Naive B cell (primary cell): ENCODE results near the gene PRKG1. TPM values are rescaled to one million over a fixed set of nuclear protein-coding genes. Genes with fewer than 3 reads are reported as not detected.
A peak's percentile ranks its signal among the peaks of the same experiment; 100 is the strongest.

Experiments used
- ATAC-seq, 2 donors: fragments of 150-1000 bp; cut with Tn5 transposase; 2 replicates each; pipeline ENCODE4 v1.10.0; 2021; ENCODE audit warnings: low read depth in 2 of 2, mild to moderate bottlenecking in 2 of 2, moderate library complexity in 2 of 2
- DNase-seq: peaks from one replicate; pipeline ENCODE4 v3.0.0; 2022
- H3K27ac Mint-ChIP-seq, 6 donors: one replicate each; pipeline ENCODE4 v1.8.0; 2020 to 2022; ENCODE audit warnings: mild to moderate bottlenecking in 6 of 6, mixed read lengths in 6 of 6, moderate library complexity in 5 of 6, inconsistent platforms in 2 of 6
- H3K27me3 Mint-ChIP-seq, 3 donors: one replicate each; pipeline ENCODE4 v1.8.0; 2021 to 2022; ENCODE audit warnings: mixed read lengths in 3 of 3, mild to moderate bottlenecking in 1 of 3
- H3K36me3 Mint-ChIP-seq, 2 donors: one replicate each; pipeline ENCODE4 v1.8.0; 2020 to 2022; ENCODE audit warnings: mixed read lengths in 2 of 2, inconsistent platforms in 1 of 2, mild to moderate bottlenecking in 1 of 2
- H3K4me1 Mint-ChIP-seq, 3 donors: one replicate each; pipeline ENCODE4 v1.8.0; 2020 to 2022; ENCODE audit warnings: mixed read lengths in 3 of 3, inconsistent platforms in 1 of 3, mild to moderate bottlenecking in 1 of 3, moderate library complexity in 1 of 3
- H3K4me3 Mint-ChIP-seq, 8 donors: one replicate each; pipeline ENCODE4 v1.8.0; 2020 to 2022; ENCODE audit warnings: mild to moderate bottlenecking in 8 of 8, mixed read lengths in 8 of 8, moderate library complexity in 8 of 8, inconsistent platforms in 2 of 8
- H3K9me3 Mint-ChIP-seq, 7 donors: one replicate each; pipeline ENCODE4 v1.8.0; 2020 to 2022; ENCODE audit warnings: mixed read lengths in 7 of 7, mild to moderate bottlenecking in 5 of 7, inconsistent platforms in 2 of 7, moderate library complexity in 1 of 7
- polyA plus RNA-seq, 6 donors: library from polyadenylated mRNA; unstranded; fragments of 300-500 nt; fragmentation: Illumina TruSeq; gene quantifications; one replicate each; pipeline ENCODE4 v1.2.3, GENCODE V29; 2021; ENCODE audit warnings: low read depth in 6 of 6

PRKG1 gene
- polyA plus RNA-seq, 6 donors from 2014 or later: 0.21 TPM; not detected in 5

GRCh38 chr10:51063659-51064535, 10.4 kb upstream of the PRKG1 start:
- ATAC-seq: no peak
- Mint-ChIP-seq H3K9me3 (no peaks in the 10 kb centered on the region), H3K4me3 (no peak overlapping the region), H3K27me3 (peaks cover 6 to 10% (median 7%) of the 10 kb centered on the region in 3 donors), H3K4me1 (no peaks in the 10 kb centered on the region), H3K36me3 (no peaks in the 10 kb centered on the region), H3K27ac (no peak overlapping the region)
- DNase-seq: no peak

- Mint-ChIP-seq H3K9me3 (no peaks in the 10 kb centered on the region), H3K27me3 (peaks cover 3 to 15% (median 6%) of the 10 kb centered on the region in 3 donors), H3K36me3 (no peaks in the 10 kb centered on the region), H3K27ac (no peak overlapping the region), H3K4me3 (no peak overlapping the region), H3K4me1 (no peaks in the 10 kb centered on the region)
- DNase-seq: no peak
- ATAC-seq: no peak
Observed at GRCh38 chr10:51066231-51066630, 8.1 kb upstream of the PRKG1 start.

GRCh38 chr10:51072210-51072609, 2.1 kb upstream of the PRKG1 start:
- Mint-ChIP-seq H3K9me3 (no peaks in the 10 kb centered on the region), H3K4me1 (peaks cover 14 to 22% (median 16%) of the 10 kb centered on the region in 3 donors), H3K4me3 (no peak overlapping the region), H3K27me3 (peaks cover 36 to 53% (median 44%) of the 10 kb centered on the region in 3 donors), H3K27ac (no peak overlapping the region), H3K36me3 (no peaks in the 10 kb centered on the region)
- DNase-seq (no peak), ATAC-seq (no peak)

- H3K4me3 Mint-ChIP-seq: peak overlapping the region in 5 of 8 donors; percentile 3 to 92 (median 83)
- ATAC-seq: no peak
- H3K4me1 Mint-ChIP-seq: peaks cover 14 to 22% (median 16%) of the 10 kb centered on the region in 3 donors
- H3K36me3 Mint-ChIP-seq: no peaks in the 10 kb centered on the region
- peak overlapping the region in 1 of 6 donors; percentile 35 for H3K27ac Mint-ChIP-seq
- no peaks in the 10 kb centered on the region for H3K9me3 Mint-ChIP-seq
- no peak for DNase-seq
- H3K27me3 Mint-ChIP-seq: peaks cover 36 to 53% (median 44%) of the 10 kb centered on the region in 3 donors
Observed at GRCh38 chr10:51072921-51073434, 1.3 kb upstream of the PRKG1 start.

- ATAC-seq (no peak), DNase-seq (no peak)
- no peaks in the 10 kb centered on the region for H3K36me3 Mint-ChIP-seq
- peaks cover 36 to 53% (median 44%) of the 10 kb centered on the region in 3 donors for H3K27me3 Mint-ChIP-seq
- H3K4me3 Mint-ChIP-seq: peak overlapping the region in 7 of 8 donors; percentile 2 to 92 (median 83)
- H3K27ac Mint-ChIP-seq: no peak overlapping the region
- H3K4me1 Mint-ChIP-seq: peaks cover 14 to 22% (median 16%) of the 10 kb centered on the region in 3 donors
- H3K9me3 Mint-ChIP-seq: no peaks in the 10 kb centered on the region
Observed at GRCh38 chr10:51073453-51074237, 642 bp upstream of the PRKG1 start.

GRCh38 chr10:51075043-51075872, 971 bp downstream of the PRKG1 start:
- H3K36me3 Mint-ChIP-seq: no peaks in the 10 kb centered on the region
- H3K27ac Mint-ChIP-seq: no peak overlapping the region
- peak overlapping the region in 7 of 8 donors; percentile 64 to 92 (median 83) for H3K4me3 Mint-ChIP-seq
- no peaks in the 10 kb centered on the region for H3K9me3 Mint-ChIP-seq
- H3K27me3 Mint-ChIP-seq: peaks cover 45 to 56% (median 53%) of the 10 kb centered on the region in 3 donors
- ATAC-seq: no peak
- DNase-seq: no peak
- H3K4me1 Mint-ChIP-seq: peaks cover 14 to 22% (median 16%) of the 10 kb centered on the region in 3 donors

GRCh38 chr10:51075873-51076229, 1.6 kb downstream of the PRKG1 start:
- DNase-seq (no peak), ATAC-seq (no peak)
- no peaks in the 10 kb centered on the region for H3K36me3 Mint-ChIP-seq
- H3K27ac Mint-ChIP-seq: no peak overlapping the region
- no peak overlapping the region for H3K4me3 Mint-ChIP-seq
- peaks cover 48 to 59% (median 56%) of the 10 kb centered on the region in 3 donors for H3K27me3 Mint-ChIP-seq
- no peaks in the 10 kb centered on the region for H3K9me3 Mint-ChIP-seq
- peaks cover 14 to 22% (median 16%) of the 10 kb centered on the region in 3 donors for H3K4me1 Mint-ChIP-seq

- H3K36me3 Mint-ChIP-seq: no peaks in the 10 kb centered on the region
- peaks cover 52 to 60% (median 56%) of the 10 kb centered on the region in 3 donors for H3K27me3 Mint-ChIP-seq
- no peaks in the 10 kb centered on the region for H3K9me3 Mint-ChIP-seq
- DNase-seq (no peak), ATAC-seq (no peak)
- H3K4me3 Mint-ChIP-seq: peak overlapping the region in 1 of 8 donors; percentile 0
- no peak overlapping the region for H3K27ac Mint-ChIP-seq
- H3K4me1 Mint-ChIP-seq: peaks cover 14 to 22% (median 16%) of the 10 kb centered on the region in 3 donors
Observed at GRCh38 chr10:51076299-51076841, 2.1 kb downstream of the PRKG1 start.

- no peaks in the 10 kb centered on the region for H3K36me3 Mint-ChIP-seq
- H3K4me1 Mint-ChIP-seq: peaks cover 14 to 22% (median 16%) of the 10 kb centered on the region in 3 donors
- DNase-seq (no peak), ATAC-seq (no peak)
- H3K27ac Mint-ChIP-seq: no peak overlapping the region
- no peak overlapping the region for H3K4me3 Mint-ChIP-seq
- no peaks in the 10 kb centered on the region for H3K9me3 Mint-ChIP-seq
- peaks cover 52 to 56% (median 56%) of the 10 kb centered on the region in 3 donors for H3K27me3 Mint-ChIP-seq
Observed at GRCh38 chr10:51077074-51077473, 2.8 kb downstream of the PRKG1 start.

- DNase-seq (no peak), ATAC-seq (no peak)
- peaks cover 14 to 22% (median 16%) of the 10 kb centered on the region in 3 donors for H3K4me1 Mint-ChIP-seq
- no peaks in the 10 kb centered on the region for H3K36me3 Mint-ChIP-seq
- H3K27ac Mint-ChIP-seq: no peak overlapping the region
- H3K4me3 Mint-ChIP-seq: no peak overlapping the region
- H3K9me3 Mint-ChIP-seq: no peaks in the 10 kb centered on the region
- H3K27me3 Mint-ChIP-seq: peaks cover 52 to 55% (median 54%) of the 10 kb centered on the region in 3 donors
Observed at GRCh38 chr10:51077507-51077906, 3.2 kb downstream of the PRKG1 start.

GRCh38 chr10:51079331-51079730, 5.0 kb downstream of the PRKG1 start:
- ATAC-seq: no peak
- Mint-ChIP-seq H3K27ac (no peak overlapping the region), H3K36me3 (no peaks in the 10 kb centered on the region), H3K27me3 (peaks cover 39 to 41% (median 39%) of the 10 kb centered on the region in 3 donors), H3K4me1 (peaks cover 8 to 11% (median 11%) of the 10 kb centered on the region in 3 donors), H3K9me3 (no peaks in the 10 kb centered on the region), H3K4me3 (no peak overlapping the region)
- no peak for DNase-seq

GRCh38 chr10:51079766-51080165, 5.5 kb downstream of the PRKG1 start:
- H3K4me3 Mint-ChIP-seq: no peak overlapping the region
- DNase-seq (no peak), ATAC-seq (no peak)
- no peaks in the 10 kb centered on the region for H3K36me3 Mint-ChIP-seq
- no peaks in the 10 kb centered on the region for H3K9me3 Mint-ChIP-seq
- H3K27me3 Mint-ChIP-seq: peaks cover 35 to 38% (median 36%) of the 10 kb centered on the region in 3 donors
- H3K27ac Mint-ChIP-seq: no peak overlapping the region
- peaks cover 6 to 7% (median 6%) of the 10 kb centered on the region in 3 donors for H3K4me1 Mint-ChIP-seq
